ENCODE results near the gene METRNL.
"Not testable (repeated sequence)": the region's sequence is repeated elsewhere in the genome, so short reads cannot be mapped to it uniquely, and the experiment has no call there.

The METRNL gene

GRCh38 chr17:83079352-83079747 lies at the start of gene METRNL:
Gene METRNL (plus strand): TSS chr17:83079609. CDS start chr17:83079816, 207 bp downstream.
- DNase-seq = peak; percentile 63

GRCh38 chr17:83030432-83030831 lies 49.0 kb upstream of the METRNL start:
- DNase-seq = no peak

- DNase-seq = no peak
Observed at GRCh38 chr17:83031321-83031945, 48.0 kb upstream of the METRNL start.

- not testable (repeated sequence) for DNase-seq
Observed at GRCh38 chr17:83031946-83032451, 47.4 kb upstream of the METRNL start.

GRCh38 chr17:83032781-83033180 lies 46.6 kb upstream of the METRNL start:
- DNase-seq = no peak

GRCh38 chr17:83034525-83034924 lies 44.9 kb upstream of the METRNL start:
- no peak for DNase-seq

- DNase-seq = no peak
Observed at GRCh38 chr17:83035722-83036121, 43.7 kb upstream of the METRNL start.

GRCh38 chr17:83036193-83036592 lies 43.2 kb upstream of the METRNL start:
- no peak for DNase-seq

GRCh38 chr17:83036666-83037065 lies 42.7 kb upstream of the METRNL start:
- no peak for DNase-seq

- no peak for DNase-seq
Observed at GRCh38 chr17:83037084-83037873, 42.1 kb upstream of the METRNL start.

- no peak for DNase-seq
Observed at GRCh38 chr17:83037874-83038165, 41.6 kb upstream of the METRNL start.

GRCh38 chr17:83038983-83039382 lies 40.4 kb upstream of the METRNL start:
- not testable (repeated sequence) for DNase-seq

GRCh38 chr17:83041305-83041704 lies 38.1 kb upstream of the METRNL start:
- DNase-seq = no peak

- no peak for DNase-seq
Observed at GRCh38 chr17:83042522-83043158, 36.8 kb upstream of the METRNL start.

- not testable (repeated sequence) for DNase-seq
Observed at GRCh38 chr17:83044479-83044878, 34.9 kb upstream of the METRNL start.

GRCh38 chr17:83046448-83047181 lies 32.8 kb upstream of the METRNL start:
- no peak for DNase-seq

- no peak for DNase-seq
Observed at GRCh38 chr17:83047182-83047478, 32.3 kb upstream of the METRNL start.

- not testable (repeated sequence) for DNase-seq
Observed at GRCh38 chr17:83047818-83048475, 31.5 kb upstream of the METRNL start.

GRCh38 chr17:83050651-83051395 lies 28.6 kb upstream of the METRNL start:
- DNase-seq = no peak

- DNase-seq = peak; percentile 95
Observed at GRCh38 chr17:83051396-83052240, 27.8 kb upstream of the METRNL start.

GRCh38 chr17:83052241-83052564 lies 27.2 kb upstream of the METRNL start:
- no peak for DNase-seq
